ENCODE measurements around the gene ZCCHC7.

ZCCHC7 gene

DNA sequence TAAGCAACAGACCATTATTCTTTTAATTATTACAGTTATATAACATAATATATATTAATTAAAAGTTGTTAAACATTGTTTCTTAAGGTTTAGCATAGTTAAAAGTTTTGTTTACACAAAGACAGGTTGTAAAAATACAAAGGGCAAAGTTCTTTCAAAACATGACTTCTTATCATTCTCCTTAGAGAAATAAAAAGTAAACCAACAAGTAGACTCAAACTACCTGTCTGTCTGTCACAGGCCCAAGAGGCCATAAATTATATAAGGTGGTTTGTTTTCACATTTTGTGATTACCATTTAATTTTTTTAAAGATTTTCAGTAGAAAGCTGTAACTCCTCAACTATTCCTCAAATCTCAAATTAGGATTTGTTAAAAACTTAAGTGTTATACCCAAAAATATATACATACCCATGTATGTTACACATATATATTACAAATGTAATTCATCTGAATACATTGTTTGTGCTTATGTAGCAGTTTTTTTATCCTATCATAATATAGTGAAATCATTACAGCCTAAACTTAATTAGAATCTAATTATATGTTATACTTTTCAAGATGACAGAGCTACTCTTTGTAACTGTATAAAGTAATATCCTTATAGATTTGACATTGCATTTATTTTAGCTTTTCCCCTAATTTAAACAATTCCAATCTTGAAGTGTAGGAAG, 208.3 kb downstream of the ZCCHC7 start:
- in situ Hi-C loops (cut with HindIII; ENCODE audit: low sequenced_read_pairs) = no loop called here

DNA sequence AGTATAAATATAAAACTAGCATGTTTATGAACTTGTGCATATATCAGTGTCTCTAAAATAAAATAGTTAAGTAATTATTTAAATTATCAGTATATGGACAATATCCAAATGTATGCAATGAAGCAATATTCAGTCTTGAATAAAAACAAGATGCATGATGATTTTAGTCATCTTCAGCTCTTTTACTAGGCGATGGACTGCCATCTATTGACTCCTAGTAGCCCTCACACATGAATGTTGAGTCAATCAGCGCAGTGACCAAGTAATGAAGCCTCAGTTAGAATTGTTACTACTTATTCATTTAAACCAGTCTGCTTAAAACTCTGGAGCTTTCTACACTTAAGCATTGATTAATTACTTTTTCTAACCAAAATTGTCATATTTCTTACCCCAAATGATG, 209.2 kb downstream of the ZCCHC7 start:
- in situ Hi-C loops (cut with HindIII; ENCODE audit: low sequenced_read_pairs) = no loop called here

DNA sequence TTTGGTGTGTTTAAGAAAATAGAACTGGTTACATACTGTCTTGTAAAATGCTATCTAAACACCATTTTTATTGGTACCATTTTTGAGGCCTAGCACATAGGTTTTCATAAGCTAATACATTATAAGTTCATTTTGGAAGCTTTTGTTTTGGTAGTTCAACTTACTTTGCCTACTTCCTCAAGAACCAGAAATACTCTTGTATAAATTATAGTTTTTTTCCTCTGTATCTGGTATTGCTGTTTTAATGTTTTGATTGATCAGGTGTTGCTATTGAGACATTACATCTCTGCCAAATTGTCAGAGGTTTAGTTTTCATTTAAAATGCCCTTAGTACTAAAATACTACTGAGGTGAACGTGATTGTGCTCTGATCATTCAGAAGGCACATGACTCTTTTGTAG, 211.5 kb downstream of the ZCCHC7 start:
- in situ Hi-C loops (cut with HindIII; ENCODE audit: low sequenced_read_pairs) = no loop called here

DNA sequence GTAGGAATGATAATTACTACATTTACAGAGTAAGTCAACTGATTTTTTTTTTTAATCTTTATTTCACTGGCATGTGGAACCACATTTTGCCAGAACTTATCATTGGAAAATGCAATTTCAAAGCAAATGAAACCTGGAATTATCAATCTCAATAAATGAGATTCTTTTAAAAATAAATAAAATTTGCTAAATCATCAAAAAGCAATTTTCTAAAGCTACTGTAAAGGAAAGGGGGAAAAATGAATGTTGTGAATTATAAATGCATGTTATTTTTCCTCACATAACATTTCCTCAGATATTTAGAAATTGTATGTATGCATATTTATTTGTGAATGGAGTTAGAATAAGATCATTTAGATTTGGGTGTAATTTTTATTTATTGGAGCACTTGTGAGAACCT, 212.2 kb downstream of the ZCCHC7 start:
- in situ Hi-C loops (cut with HindIII; ENCODE audit: low sequenced_read_pairs) = no loop called here

DNA sequence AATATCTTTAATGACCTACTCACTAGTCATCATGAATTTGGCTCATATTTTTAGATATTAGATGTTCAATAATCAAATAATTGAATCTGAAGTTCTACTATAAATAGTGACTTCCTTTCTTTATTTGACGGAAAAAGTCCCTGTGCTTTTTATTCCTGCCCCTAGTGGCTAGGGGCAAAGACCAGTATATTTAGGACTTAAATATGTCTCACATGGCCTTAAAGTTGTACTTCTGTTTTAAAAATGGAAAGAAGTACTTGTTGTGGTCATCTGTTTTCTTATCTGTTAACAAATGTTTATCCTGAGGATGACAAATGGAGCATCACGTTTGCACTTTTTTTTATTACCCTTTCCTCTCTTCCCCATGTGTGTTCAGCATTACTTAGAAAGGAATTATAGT, 212.9 kb downstream of the ZCCHC7 start:
- in situ Hi-C loops (cut with HindIII; ENCODE audit: low sequenced_read_pairs) = no loop called here

DNA sequence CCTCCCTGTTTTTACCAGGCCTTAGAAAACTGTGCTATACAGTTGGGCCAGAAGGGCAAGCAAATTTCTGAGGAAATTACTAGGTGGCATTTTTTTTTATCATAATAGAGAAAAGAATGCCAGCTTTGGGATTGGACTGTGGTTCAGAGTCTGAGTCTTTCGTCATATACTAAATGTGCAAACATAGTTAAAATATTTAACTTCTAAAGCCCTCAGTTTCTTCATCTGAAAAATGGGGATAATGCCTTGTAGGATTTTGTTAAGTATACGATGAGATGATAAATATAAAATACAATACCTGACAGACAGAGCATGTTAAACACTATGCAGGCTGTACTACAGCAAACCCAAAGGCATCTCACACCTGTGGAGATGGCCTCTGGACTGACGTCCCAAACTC, 214.9 kb downstream of the ZCCHC7 start:
- in situ Hi-C loops (cut with HindIII; ENCODE audit: low sequenced_read_pairs) = no loop called here

DNA sequence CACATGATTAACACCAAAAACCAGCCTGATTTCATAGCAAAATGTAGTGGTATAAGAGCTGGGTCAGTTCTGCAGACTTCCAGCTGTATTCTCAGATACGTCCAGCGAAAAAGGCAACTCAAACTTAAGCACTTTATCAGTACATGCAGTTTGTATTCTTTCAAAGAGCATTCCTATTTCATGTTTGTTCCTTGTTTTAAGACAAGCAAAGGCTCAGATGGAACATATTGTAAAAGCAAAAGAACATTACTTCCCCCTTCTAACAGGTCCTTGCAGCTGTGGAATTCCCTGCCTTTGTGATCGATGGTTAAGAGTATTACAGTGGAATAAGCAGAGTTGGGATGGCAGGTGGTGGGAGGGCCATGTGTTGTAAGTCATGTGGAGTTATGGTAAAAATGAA, 215.8 kb downstream of the ZCCHC7 start:
- in situ Hi-C loops (cut with HindIII; ENCODE audit: low sequenced_read_pairs) = no loop called here

DNA sequence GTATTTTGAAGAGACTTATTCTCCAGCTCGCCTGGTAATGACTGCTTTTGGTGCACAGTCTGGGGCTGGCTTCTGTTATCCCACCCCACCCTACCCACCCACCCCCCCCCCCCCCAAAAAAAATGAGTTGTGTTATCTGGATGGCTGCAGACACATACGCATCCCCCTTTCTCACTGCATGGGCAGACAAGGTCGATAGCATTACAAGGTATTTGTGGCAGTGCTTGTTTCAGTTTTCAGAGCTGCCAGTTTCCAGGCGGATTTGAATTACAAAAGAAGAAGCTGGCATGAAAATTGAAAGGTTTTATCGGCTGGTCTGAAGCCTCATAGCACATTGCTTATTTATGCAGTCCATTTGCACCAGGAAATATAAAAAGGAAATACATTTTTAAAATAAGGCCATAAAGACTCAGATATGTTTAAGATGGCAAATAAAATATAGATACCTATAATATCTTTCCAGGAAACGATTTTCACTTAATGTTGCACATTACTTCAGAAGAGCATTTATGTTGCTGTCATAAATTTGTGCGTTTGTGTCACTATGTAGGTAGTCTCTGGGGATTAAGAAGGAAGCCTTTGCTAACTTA, 217.0 kb downstream of the ZCCHC7 start:
- in situ Hi-C loops (cut with HindIII; ENCODE audit: low sequenced_read_pairs) = no loop called here

DNA sequence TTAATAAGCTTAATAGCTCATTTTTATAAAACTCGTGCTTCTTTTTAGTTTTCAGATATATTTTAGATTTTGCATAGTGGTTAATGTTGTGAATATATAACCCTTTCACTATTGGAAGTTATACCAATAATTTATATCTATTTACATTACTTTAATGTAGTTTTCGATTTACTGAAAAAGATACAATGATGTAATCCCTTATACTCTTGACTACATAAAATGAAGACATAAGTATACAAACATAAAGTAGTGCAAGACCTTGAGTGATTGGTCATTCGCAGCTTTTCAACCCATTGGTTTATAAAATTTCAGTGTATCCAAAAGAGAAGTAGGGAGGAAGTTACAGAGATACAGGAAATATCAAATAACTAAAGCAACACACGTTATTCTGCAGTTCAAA, 217.8 kb downstream of the ZCCHC7 start:
- in situ Hi-C loops (cut with HindIII; ENCODE audit: low sequenced_read_pairs) = no loop called here

DNA sequence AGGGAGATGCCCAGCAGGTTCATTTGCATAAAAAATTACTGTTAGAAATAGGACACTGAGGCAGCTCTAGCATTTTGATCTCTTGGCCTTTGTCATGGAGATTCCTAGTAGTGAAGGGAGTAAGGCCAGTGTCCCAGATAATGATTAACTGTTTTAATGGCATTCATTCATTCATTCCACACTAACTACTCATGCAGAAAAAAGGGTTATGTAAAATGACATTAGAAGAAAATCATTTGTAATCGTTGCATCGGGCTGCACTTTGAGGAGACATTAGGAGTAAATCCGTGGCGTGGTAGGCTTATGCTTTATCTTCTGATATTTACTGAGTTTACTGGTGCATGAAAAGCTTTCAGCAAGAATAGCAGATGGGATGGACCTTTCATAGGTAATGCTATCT, 219.5 kb downstream of the ZCCHC7 start:
- in situ Hi-C loops (cut with HindIII; ENCODE audit: low sequenced_read_pairs) = no loop called here

DNA sequence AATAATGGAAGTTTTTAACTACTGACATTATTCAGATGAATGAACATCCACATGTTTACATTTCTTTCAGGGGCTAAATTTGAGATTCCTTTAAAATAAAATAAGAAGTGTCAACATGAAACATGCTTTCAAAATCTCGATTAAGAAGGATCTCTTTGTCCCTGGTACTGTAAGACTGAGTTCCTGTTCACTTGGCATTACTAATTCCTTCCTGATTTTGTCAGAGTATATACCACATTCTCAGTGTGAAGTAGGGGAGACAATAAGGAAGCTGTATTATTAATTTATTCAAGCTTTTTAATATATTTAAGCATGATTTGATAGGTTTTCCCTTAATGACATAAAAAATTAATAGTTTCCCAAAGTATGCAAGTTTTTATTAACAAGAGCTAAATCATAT, 220.6 kb downstream of the ZCCHC7 start:
- in situ Hi-C loops (cut with HindIII; ENCODE audit: low sequenced_read_pairs) = no loop called here

DNA sequence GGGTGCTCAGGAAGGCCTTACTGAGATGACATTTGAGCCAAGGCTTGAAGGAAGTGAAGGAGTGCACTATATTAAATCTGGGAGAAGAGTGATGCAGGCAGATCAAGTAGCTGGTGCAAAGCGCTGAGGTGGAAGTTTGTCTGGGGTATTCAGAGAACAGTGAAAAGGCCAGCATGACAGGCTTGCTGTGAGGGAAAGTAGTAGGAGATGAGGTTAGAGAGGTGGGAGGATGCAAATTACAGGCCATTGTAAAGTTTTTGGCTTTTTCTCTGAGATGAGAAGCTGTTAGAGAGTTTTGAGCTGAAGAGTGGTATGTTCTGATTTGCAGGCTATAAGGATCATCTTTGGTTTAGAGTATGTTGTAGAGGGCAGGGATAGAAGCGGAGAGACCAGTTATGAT, 221.3 kb downstream of the ZCCHC7 start:
- in situ Hi-C loops (cut with HindIII; ENCODE audit: low sequenced_read_pairs) = no loop called here

DNA sequence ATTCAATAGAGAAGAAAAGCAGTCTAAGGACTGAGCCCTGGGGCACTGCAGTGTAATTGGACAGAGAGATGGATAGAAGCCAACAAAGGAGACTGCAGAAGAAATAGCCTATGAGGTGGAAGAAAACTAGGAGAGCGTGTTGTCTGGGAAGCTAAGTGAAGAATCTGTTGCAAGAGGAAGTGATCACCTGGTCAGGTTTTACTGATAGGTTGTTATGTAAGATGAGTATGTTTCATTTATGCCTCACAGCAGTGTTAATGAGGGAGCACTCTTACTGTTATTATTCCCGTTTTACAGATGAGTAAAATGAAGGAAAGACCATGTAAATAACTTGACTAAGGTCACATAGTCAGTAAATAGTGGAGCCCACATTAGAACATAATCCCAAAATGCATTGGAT, 222.1 kb downstream of the ZCCHC7 start:
- in situ Hi-C loops (cut with HindIII; ENCODE audit: low sequenced_read_pairs) = no loop called here

DNA sequence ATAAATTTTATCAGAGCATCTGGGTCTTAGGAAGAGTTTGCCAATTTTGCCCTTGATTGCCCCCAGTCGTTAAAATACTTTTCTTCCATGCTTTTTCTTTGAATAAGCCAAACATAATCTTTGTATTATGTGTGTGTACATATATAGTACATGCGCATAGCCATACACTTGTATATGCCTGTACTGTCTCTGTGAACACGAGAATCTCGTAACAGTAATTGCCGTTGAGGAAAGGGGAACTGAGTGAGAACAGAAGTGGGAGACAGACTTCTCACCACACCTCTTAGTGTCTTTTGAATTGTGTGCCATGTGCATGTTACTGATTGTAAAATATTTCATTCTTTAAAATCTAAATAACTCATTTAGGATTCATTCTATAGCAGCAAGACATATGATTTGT, 222.5 kb downstream of the ZCCHC7 start:
- in situ Hi-C loops (cut with HindIII; ENCODE audit: low sequenced_read_pairs) = no loop called here

DNA sequence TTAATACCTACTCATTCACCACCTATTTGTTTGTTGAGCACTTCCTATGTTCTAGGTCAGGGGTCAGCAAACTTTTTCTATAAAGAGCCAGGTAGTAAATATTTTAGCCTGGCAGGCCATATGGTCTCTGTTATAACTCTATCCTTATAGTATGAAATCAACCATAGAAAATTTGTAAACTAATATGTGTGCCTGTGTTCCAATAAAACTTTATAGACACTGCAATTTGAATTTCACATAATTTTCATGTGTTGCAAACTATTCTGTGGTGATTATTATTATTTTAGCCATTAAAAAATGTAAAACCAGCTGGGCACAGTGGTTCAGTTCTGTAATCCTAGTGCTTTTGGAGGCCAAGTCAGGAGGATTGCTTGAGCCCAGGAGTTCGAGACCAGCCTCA, 223.3 kb downstream of the ZCCHC7 start:
- in situ Hi-C loops (cut with HindIII; ENCODE audit: low sequenced_read_pairs) = no loop called here

DNA sequence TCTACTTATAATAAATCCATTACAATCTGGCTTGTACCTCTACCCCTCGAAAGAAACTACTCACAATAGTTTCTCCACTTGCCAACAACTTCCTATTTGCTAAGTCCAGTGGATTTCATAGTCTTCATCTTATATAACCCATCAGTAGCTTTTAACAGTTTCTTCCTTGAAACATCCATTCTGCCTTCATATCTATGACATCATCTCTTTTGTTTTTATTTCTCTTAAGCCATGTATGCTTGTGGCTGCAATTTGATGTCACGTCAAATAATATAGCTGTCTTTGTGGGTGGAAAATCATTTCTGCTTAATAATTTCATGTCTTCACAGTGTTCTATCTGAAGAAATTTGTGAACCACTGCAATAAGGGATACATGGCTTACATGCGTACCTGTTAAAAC, 224.7 kb downstream of the ZCCHC7 start:
- in situ Hi-C loops (cut with HindIII; ENCODE audit: low sequenced_read_pairs) = no loop called here

DNA sequence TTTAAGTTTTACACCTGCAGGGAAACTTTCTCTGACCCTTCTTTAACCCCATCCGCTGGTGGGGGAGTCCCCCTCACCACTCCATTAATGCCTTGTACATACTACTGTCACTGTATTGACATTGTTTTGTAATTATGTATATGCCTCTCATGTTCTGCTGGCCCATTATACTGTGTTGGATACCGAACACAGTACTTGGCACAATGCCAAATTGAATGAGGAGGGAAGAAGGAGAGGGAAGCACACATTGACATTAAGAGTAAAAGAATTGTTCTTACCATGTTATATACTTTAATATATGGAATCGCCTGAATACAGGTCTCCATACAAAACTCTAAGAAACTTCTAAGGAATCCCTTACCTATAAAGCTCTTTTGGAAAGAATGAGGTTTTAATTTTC, 228.5 kb downstream of the ZCCHC7 start:
- in situ Hi-C loops (cut with HindIII; ENCODE audit: low sequenced_read_pairs) = no loop called here

DNA sequence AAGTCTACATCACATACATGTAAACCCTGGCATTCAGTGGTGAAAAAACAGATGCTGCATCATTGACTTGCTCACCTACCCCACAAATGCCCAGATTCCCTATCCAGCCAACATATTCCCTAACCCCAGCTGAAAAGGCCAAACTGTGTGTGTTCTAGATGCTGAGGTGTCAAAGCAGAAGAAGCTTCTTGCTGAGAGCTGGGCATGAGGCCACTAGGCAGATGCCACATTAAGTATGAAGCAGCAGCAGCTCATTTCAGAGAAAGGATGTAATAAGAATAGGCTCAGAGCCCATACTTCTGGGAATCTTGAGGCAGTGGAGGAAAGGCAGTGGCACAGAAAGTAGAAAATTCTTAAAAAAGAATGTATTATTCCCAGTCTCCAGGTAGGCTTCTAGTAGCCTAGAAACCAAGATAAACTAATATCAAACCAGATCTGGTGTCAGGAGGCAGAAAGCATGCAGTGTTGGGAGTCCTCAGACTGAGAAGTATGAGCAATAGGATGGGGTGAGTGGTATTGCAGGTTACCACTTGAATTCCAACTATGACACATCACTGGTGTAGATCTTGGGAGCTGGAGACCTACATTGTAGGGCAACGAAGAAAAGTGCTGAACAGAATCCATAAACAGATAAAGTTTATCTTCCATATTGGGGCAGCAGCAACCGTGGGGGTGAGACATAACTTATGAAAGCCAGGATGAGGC, 230.3 kb downstream of the ZCCHC7 start:
- in situ Hi-C loops (cut with HindIII; ENCODE audit: low sequenced_read_pairs) = no loop called here

DNA sequence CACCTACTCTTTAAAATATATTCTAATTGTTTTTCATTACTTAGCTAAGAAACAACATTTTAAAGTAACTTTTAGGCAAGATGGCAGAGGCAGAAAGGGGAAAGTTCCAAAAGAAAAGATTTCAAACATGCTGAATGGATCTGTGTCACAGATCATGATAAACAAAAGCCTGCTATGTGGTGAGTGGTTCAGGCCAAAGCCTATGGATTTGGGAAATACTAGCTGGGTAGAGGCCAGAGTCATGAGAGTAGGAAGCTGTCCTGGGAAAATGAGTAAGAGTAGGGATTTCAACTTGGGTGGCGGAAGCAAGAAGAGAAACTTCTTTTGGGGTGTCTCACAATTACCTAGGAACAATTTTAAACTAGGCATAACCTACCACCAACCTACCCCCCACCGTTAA, 233.4 kb downstream of the ZCCHC7 start:
- in situ Hi-C loops (cut with HindIII; ENCODE audit: low sequenced_read_pairs) = no loop called here

DNA sequence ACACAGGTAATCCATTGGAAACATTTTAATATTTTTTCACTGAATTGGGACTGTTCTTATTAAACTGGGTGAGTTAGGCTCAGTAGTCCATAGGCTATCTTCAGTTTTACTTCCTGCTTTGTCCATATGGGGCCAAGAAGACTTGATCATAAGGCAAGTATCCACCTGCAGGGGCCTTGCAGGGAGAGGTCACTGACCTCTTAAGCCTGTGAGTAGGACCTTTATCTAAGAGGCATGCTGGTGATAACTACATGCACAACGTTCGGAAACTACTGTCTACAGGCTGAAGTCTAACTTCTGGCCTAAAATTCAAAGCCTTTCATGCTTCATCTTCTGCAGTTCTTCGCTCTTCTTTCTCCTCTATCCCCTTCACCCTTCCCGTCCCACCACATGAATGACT, 242.1 kb downstream of the ZCCHC7 start:
- in situ Hi-C loops (cut with HindIII; ENCODE audit: low sequenced_read_pairs) = no loop called here

DNA sequence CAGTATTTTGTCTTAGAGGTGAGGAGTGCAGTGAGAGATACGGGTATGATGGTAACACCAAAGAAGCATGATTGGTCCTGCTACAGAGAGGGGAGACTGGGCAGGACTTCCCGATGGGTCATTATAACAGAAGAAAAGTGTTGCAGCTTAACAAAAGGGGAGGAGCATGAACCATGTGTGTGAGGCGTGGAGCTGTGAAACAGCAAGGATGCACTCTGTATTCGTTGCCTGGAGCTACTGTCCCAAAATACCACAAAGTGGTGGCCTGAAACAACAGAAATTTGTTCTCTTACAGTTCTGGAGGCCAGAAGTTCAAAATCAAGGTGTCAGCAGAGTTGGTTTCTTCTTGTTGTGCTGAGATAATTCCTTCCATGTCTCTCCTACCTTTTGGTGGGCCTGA, 242.8 kb downstream of the ZCCHC7 start:
- in situ Hi-C loops (cut with HindIII; ENCODE audit: low sequenced_read_pairs) = no loop called here

DNA sequence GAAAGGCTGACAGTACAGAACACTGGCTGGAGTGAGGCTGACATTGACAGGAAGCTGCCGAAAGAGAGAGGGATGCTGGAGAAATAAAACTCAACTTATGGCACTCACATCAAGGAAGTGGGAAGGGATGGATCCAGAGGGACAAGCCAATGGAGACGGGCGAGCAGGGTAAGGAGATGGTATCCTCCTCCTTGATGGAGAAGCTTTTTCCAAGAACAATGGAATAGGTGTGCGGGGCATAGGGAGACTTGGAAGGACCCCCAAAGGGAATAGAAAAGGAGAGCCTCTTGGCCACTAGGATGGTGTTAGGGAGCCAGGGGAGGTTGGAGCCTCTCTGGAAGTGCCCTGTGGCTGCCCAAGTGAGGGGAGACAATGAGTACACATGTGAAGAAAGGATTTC, 243.8 kb downstream of the ZCCHC7 start:
- in situ Hi-C loops (cut with HindIII; ENCODE audit: low sequenced_read_pairs) = no loop called here

Measured in DLD1 (cell line).